ENCODE results near the gene BNC2.
A peak's percentile ranks its signal among the peaks of the same experiment; 100 is the strongest.
"Not testable (repeated sequence)": the region's sequence is repeated elsewhere in the genome, so short reads cannot be mapped to it uniquely, and the experiment has no call there.

The BNC2 gene

DNA sequence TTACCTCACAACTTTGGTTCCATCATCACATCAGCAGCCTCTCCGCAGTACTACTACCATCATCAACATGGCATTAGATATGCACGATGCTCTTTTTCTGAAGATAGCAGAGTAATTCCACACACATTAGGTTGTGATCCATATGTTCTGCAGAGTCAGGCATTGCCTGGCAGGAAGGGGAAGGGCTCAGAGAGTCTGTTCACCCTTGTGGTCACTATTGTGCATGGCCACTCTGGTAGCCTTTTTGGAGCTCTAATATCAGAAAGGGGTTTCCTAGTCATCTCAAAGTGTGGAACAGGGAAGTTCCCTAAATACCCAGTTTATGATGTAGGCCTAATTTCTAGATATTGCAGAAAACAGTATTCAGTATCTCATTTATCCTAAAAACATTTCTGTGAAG lies 373.6 kb downstream of the BNC2 start:
- peak; percentile 11 for TF ChIP-seq CTCF (IDR thresholded peaks at IDR 0.05; ENCODE audit: low read depth, low read length)
- no peak for DNase-seq (ENCODE audit: low read depth in 2 of 2)
- H3K4me3 ChIP-seq (replicated peaks in 1 of 2; ENCODE audit: low read depth in 2 of 2, low read length in 2 of 2), result no peak overlapping the region

- no peak overlapping the region for H3K4me3 ChIP-seq (replicated peaks in 1 of 2; ENCODE audit: low read depth in 2 of 2, low read length in 2 of 2)
- TF ChIP-seq CTCF (IDR thresholded peaks at IDR 0.05; ENCODE audit: low read depth, low read length), result no peak
- DNase-seq (ENCODE audit: low read depth in 2 of 2), result peak in 1 of 2 donors; percentile 31
These were observed 382.6 kb downstream of the BNC2 start for GRCh38 chr9:16487915-16488314.

- H3K4me3 ChIP-seq (replicated peaks in 1 of 2; ENCODE audit: low read depth in 2 of 2, low read length in 2 of 2), result no peak overlapping the region
- TF ChIP-seq CTCF (IDR thresholded peaks at IDR 0.05; ENCODE audit: low read depth, low read length), result no peak
- no peak for DNase-seq (ENCODE audit: low read depth in 2 of 2)
These were observed 384.7 kb downstream of the BNC2 start for GRCh38 chr9:16485575-16486321.

DNA sequence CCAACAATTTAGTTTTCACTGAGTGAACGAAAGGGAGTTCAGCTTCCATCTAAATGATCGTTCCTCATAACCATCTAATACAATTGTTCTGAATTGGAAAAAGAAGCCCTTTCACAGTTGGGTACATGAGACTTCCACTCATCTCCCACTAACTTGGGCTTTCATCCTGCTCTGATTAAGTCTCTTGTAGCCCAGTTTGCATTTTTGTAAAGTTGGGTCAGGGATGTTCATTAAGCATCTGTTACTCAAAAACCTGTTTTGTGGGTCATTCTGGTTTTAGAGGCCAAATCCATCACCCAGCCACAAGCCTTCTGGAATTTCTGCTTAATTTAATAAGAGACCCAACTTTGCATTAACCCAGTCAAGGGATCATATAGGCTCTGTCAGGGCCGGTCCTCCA lies 385.3 kb downstream of the BNC2 start:
- no peak overlapping the region for H3K4me3 ChIP-seq (replicated peaks in 1 of 2; ENCODE audit: low read depth in 2 of 2, low read length in 2 of 2)
- DNase-seq (ENCODE audit: low read depth in 2 of 2), result no peak
- TF ChIP-seq CTCF (IDR thresholded peaks at IDR 0.05; ENCODE audit: low read depth, low read length), result no peak

- TF ChIP-seq CTCF (IDR thresholded peaks at IDR 0.05; ENCODE audit: low read depth, low read length), result no peak
- peak; percentile 35 to 53 for DNase-seq (ENCODE audit: low read depth in 2 of 2)
- no peak overlapping the region for H3K4me3 ChIP-seq (replicated peaks in 1 of 2; ENCODE audit: low read depth in 2 of 2, low read length in 2 of 2)
These were observed 385.7 kb downstream of the BNC2 start for GRCh38 chr9:16484744-16485143.

- TF ChIP-seq CTCF (IDR thresholded peaks at IDR 0.05; ENCODE audit: low read depth, low read length), result no peak
- no peak for DNase-seq (ENCODE audit: low read depth in 2 of 2)
- H3K4me3 ChIP-seq (replicated peaks in 1 of 2; ENCODE audit: low read depth in 2 of 2, low read length in 2 of 2), result no peak overlapping the region
These were observed 386.3 kb downstream of the BNC2 start for GRCh38 chr9:16484180-16484579.

GRCh38 chr9:16482764-16483163 lies 387.7 kb downstream of the BNC2 start:
- TF ChIP-seq CTCF (IDR thresholded peaks at IDR 0.05; ENCODE audit: low read depth, low read length), result no peak
- no peak overlapping the region for H3K4me3 ChIP-seq (replicated peaks in 1 of 2; ENCODE audit: low read depth in 2 of 2, low read length in 2 of 2)
- DNase-seq (ENCODE audit: low read depth in 2 of 2), result no peak

DNA sequence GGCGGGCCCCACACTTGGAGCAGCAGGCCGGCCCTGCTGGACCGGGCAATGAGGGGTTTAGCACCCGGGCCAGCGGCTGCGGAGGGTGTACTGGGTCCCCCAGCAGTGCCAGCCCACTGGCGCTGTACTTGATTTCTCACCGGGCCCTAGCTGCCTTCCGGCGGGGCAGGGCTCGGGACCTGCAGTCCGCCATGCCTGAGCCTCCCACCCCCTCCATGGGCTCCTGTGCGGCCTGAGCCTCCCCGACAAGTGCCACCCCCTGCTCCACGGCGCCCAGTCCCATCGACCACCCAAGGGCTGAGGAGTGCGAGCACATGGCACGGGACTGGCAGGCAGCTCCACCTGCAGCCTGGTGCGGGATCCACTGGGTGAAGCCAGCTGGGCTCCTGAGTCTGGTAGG lies 389.9 kb downstream of the BNC2 start:
- DNase-seq (ENCODE audit: low read depth in 2 of 2); H3K4me3 ChIP-seq (replicated peaks in 1 of 2; ENCODE audit: low read depth in 2 of 2, low read length in 2 of 2): not testable (repeated sequence)
